K562 (cell line): ENCODE data around the gene BOD1L1. TPM values are rescaled to one million over a fixed set of nuclear protein-coding genes. Genes with fewer than 3 reads are reported as not detected.

Source experiments
- ATAC-seq: fragments of 200-7000 bp; cut with Tn5 transposase; 3 replicates; pipeline ENCODE4 v1.9.1; 2020; ENCODE audit warnings: moderate library complexity
- BruUV-seq: library from RNA; stranded (reverse); fragments of 400-500 nt; replicated peaks from 2 replicates; lab custom pipeline; 2021; lab: Mats Ljungman, UMichigan
- CTCF ChIA-PET: fragments of 300-600 bp; formaldehyde crosslinking; extraction: SDS; loops from one replicate; lab custom pipeline; 2021; ENCODE audit warnings: low intra/inter-chr PET ratio; lab: Yijun Ruan, JAX
- POLR2A ChIA-PET: fragments of 300-600, 350-650 bp; sonication (Branson Sonifier 250); formaldehyde crosslinking; extraction: SDS; loops from one replicate; lab custom pipeline; 2021; ENCODE audit warnings: antibody characterized with exemption, inconsistent platforms; lab: Yijun Ruan, JAX
- DNase-seq, 4 experiments: peaks; one replicate each; pipeline versions ENCODE4 v3.0.0 to v3.0.0-alpha.2; 2011 to 2018; ENCODE audit warnings: low spot score in 3 of 4, mixed read lengths in 3 of 4; ENCODE audit errors: extremely low read depth in 1 of 4
- FAIRE-seq: peaks from 2 replicates; lab custom pipeline; 2011; peaks lifted over from hg19 to GRCh38; lab: Jason Lieb, UNC
- H2AFZ ChIP-seq: 2 replicates; pipeline ENCODE4 v1.6.0; 2011; ENCODE audit warnings: low read depth, low read length, control low read depth, inconsistent platforms
- H3K27ac ChIP-seq: fragments of 200-600 bp; 3 replicates; pipeline ENCODE4 v1.8.0; 2011; ENCODE audit warnings: low read depth, mild to moderate bottlenecking, control low read depth, inconsistent platforms, low read length, moderate library complexity, mixed read lengths; ENCODE audit errors: extremely low read depth
- H3K27me3 ChIP-seq, 2 experiments: fragments of 300-600 bp in 1 of 2; 2 replicates in 1 of 2; 3 replicates in 1 of 2; pipeline versions ENCODE4 v1.6.0 to v1.8.0; 2011; ENCODE audit warnings: inconsistent platforms in 2 of 2, low read length in 2 of 2, mild to moderate bottlenecking in 1 of 2, mixed read lengths in 1 of 2, moderate library complexity in 1 of 2; ENCODE audit not compliant: control insufficient read depth in 2 of 2, insufficient read depth in 2 of 2
- H3K36me3 ChIP-seq: fragments of 300-600 bp; 3 replicates; pipeline ENCODE4 v1.8.0; 2011; ENCODE audit warnings: mild to moderate bottlenecking, low read length, inconsistent platforms; ENCODE audit not compliant: control insufficient read depth, insufficient read depth
- H3K4me1 ChIP-seq, 2 experiments: fragments of 200-600 bp in 1 of 2; replicated peaks in 1 of 2; 2 replicates in 1 of 2; 3 replicates in 1 of 2; pipeline versions ENCODE4 v1.5.1 to v1.8.0; 2011; ENCODE audit warnings: inconsistent platforms in 2 of 2, low read length in 2 of 2, mild to moderate bottlenecking in 1 of 2, mixed read lengths in 1 of 2, moderate library complexity in 1 of 2; ENCODE audit not compliant: control insufficient read depth in 2 of 2, insufficient read depth in 2 of 2
- H3K4me2 ChIP-seq: 2 replicates; pipeline ENCODE4 v1.6.1; 2011; ENCODE audit warnings: low read length, control low read depth, inconsistent platforms, mixed read lengths; ENCODE audit not compliant: insufficient read depth
- H3K4me3 ChIP-seq: fragments of 200-600 bp; sonication (generic), shearing (Covaris generic); 2 replicates; pipeline ENCODE4 v1.5.1; 2016; ENCODE audit warnings: control low read depth, inconsistent platforms
- H3K79me2 ChIP-seq: fragments of 200-600 bp; 3 replicates; pipeline ENCODE4 v1.8.0; 2011; ENCODE audit warnings: low read length, inconsistent platforms; ENCODE audit not compliant: control insufficient read depth, insufficient read depth
- H3K9ac ChIP-seq, 2 experiments: 2 replicates each; pipeline versions ENCODE4 v1.6.0 to v1.6.1; 2011; ENCODE audit warnings: low read depth in 2 of 2, low read length in 2 of 2, control low read depth in 1 of 2, inconsistent platforms in 1 of 2, mild to moderate bottlenecking in 1 of 2, mixed read lengths in 1 of 2; ENCODE audit not compliant: insufficient read depth in 1 of 2
- H3K9me1 ChIP-seq: one replicate; pipeline ENCODE4 v1.6.0; 2011; ENCODE audit warnings: inconsistent platforms, mild to moderate bottlenecking, low read length, moderate library complexity; ENCODE audit not compliant: control insufficient read depth, insufficient read depth
- H3K9me3 ChIP-seq: replicated peaks from 2 replicates; pipeline ENCODE4 v1.5.1; 2011; ENCODE audit warnings: low read depth, low read length, inconsistent platforms; ENCODE audit not compliant: control insufficient read depth, insufficient read depth
- H4K20me1 ChIP-seq: replicated peaks from 2 replicates; pipeline ENCODE4 v1.6.1; 2011; ENCODE audit warnings: low read length, inconsistent platforms, mixed read lengths; ENCODE audit not compliant: control insufficient read depth, insufficient read depth
- ARID3B ChIP-seq: fragments of 250-450 bp; sonication (Bioruptor Pico); IDR thresholded peaks from 2 replicates; pipeline ENCODE4 v1.4.0; 2020; ENCODE audit warnings: borderline replicate concordance
- E2F1 ChIP-seq: sonication (generic); formaldehyde crosslinking; IDR thresholded peaks from 2 replicates; pipeline ENCODE4 v1.8.1; 2023; ENCODE audit warnings: mild to moderate bottlenecking, missing genetic modification reagents, moderate library complexity
- HDAC1 ChIP-seq, 2 experiments: fragments of 450-650 bp; IDR thresholded peaks; 2 replicates each; pipeline ENCODE4 v1.6.1; 2016 to 2017; ENCODE audit warnings: inconsistent platforms in 1 of 2, mild to moderate bottlenecking in 1 of 2, moderate library complexity in 1 of 2
- HDAC3 ChIP-seq: fragments of 450-650 bp; IDR thresholded peaks from 2 replicates; pipeline ENCODE4 v1.6.1; 2018; ENCODE audit warnings: borderline replicate concordance, mild to moderate bottlenecking, moderate library complexity; ENCODE audit not compliant: partially characterized antibody
- KDM1A ChIP-seq, 2 experiments: fragments of 450-650 bp; IDR thresholded peaks; 2 replicates each; pipeline ENCODE4 v1.6.1; 2016; ENCODE audit warnings: mild to moderate bottlenecking in 2 of 2
- PHTF2 ChIP-seq: fragments of 250-450 bp; sonication (Bioruptor Pico); IDR thresholded peaks from 2 replicates; pipeline ENCODE4 v1.5.0; 2021; ENCODE audit warnings: mild to moderate bottlenecking
- SNRNP70 ChIP-seq: fragments of 200-400 bp; formaldehyde crosslinking; optimal IDR thresholded peaks from 2 replicates; pipeline ENCODE3; 2017; ENCODE audit warnings: low read depth, low read length
- STAT5B ChIP-seq: fragments of 250-450 bp; sonication (Bioruptor Pico); IDR thresholded peaks from 2 replicates; pipeline ENCODE4 v1.8.0; 2021; ENCODE audit warnings: mild to moderate bottlenecking, inconsistent platforms
- TCF3 ChIP-seq: sonication (generic); formaldehyde crosslinking; IDR thresholded peaks from 2 replicates; pipeline ENCODE4 v1.4.0; 2020; ENCODE audit warnings: mild to moderate bottlenecking, missing genetic modification reagents
- ZNF133 ChIP-seq: fragments of 250-450 bp; sonication (Bioruptor Pico); IDR thresholded peaks from 2 replicates; pipeline ENCODE4 v1.4.0; 2020; ENCODE audit warnings: mild to moderate bottlenecking
- ZNF232 ChIP-seq: sonication (generic); formaldehyde crosslinking; IDR thresholded peaks from 2 replicates; pipeline ENCODE4 v1.8.0; 2022; ENCODE audit warnings: mild to moderate bottlenecking, missing genetic modification reagents
- ZNF655 ChIP-seq: fragments of 250-450 bp; sonication (Bioruptor Pico); IDR thresholded peaks from 2 replicates; pipeline ENCODE4 v1.5.0; 2021
- ZSCAN32 ChIP-seq: fragments of 450-650 bp; formaldehyde crosslinking; IDR thresholded peaks from 2 replicates; pipeline ENCODE4 v1.4.0; 2020; ENCODE audit warnings: mild to moderate bottlenecking, moderate library complexity
- WGBS: fragments of 100-300 bp; shearing (Covaris generic); methylation state at CpG from one replicate; pipeline ENCODE4 v1.1.6; 2016; ENCODE audit warnings: low coverage, mixed read lengths; ENCODE audit not compliant: insufficient coverage; ENCODE audit errors: missing lambda C conversion rate; 5-methylcytosine and 5-hydroxymethylcytosine counted together
- in situ Hi-C: fragments of 300-500 bp; cut with MboI; formaldehyde crosslinking; loops from 4 replicates; pipeline ENCODE4 v1.15.0; 2018; ENCODE audit warnings: inconsistent platforms, mixed read lengths
- intact Hi-C: fragments of 100-400 bp; cut with micrococcal nuclease; formaldehyde crosslinking; loops from 2 replicates; pipeline ENCODE4 v1.14.2; 2022
- polyA plus RNA-seq, 8 experiments: library from polyadenylated mRNA; depleted of rRNA in 4 of 8; stranded (reverse) in 5 of 8; unstranded in 3 of 8; fragments of >200 nt; fragmentation: Nextera tagmentation in 2 of 8; fragmentation: Illumina TruSeq in 1 of 8; extraction: Ambion mirVana in 2 of 8; extraction: Trizol in 1 of 8; gene quantifications; 2 replicates each; pipeline versions ENCODE4 v1.2.1 to v1.2.3, GENCODE V29; 2011 to 2014; ENCODE audit warnings: inconsistent platforms in 1 of 8, missing spikeins in 1 of 8
- total RNA-seq, 7 experiments: library from RNA; depleted of rRNA in 6 of 7; stranded (reverse); fragments of >200 nt in 6 of 7; fragmentation: Illumina TruSeq in 2 of 7; extraction: Trizol in 2 of 7; gene quantifications; 2 replicates each; pipeline versions ENCODE4 v1.2.1 to v1.2.3, GENCODE V29; 2011 to 2021; ENCODE audit warnings: low replicate concordance in 1 of 7

The BOD1L1 gene
- total and polyA plus RNA-seq, 9 of the 15 experiments (the other 6 are each of a cell fraction or from before 2014, with no cell fraction given) = 4.8 to 23.2 (median 17.7) TPM

- Histone ChIP-seq H4K20me1 (no peaks in the 10 kb centered on the region), H3K36me3 (no peaks in the 10 kb centered on the region), H3K4me2 (no peak overlapping the region), H3K27me3 (peaks cover 37 to 54% of the 10 kb centered on the region in 2 experiments), H3K4me3 (no peak overlapping the region), H3K27ac (no peak overlapping the region), H2AFZ (no peak overlapping the region), H3K9me3 (0 out of 2 replicates have a peak, but pooled peaks cover 1% of the 10 kb centered on the region), H3K4me1 (peaks cover 2 to 27% of the 10 kb centered on the region in 2 experiments; a peak in 3 of 5 replicates), H3K9ac (no peak overlapping the region), H3K79me2 (no peaks in the 10 kb centered on the region), H3K9me1 (no peaks in the 10 kb centered on the region)
- TF ChIP-seq KDM1A (IDR thresholded peaks at IDR 0.05) = no peak
- no peak for TF ChIP-seq ZNF232 (CRISPR knock-in tag)
- no peak for TF ChIP-seq STAT5B (CRISPR knock-in tag)
- TF ChIP-seq HDAC3 = no peak
- TF ChIP-seq ZNF133 = no peak
- TF ChIP-seq ARID3B (CRISPR knock-in tag) = no peak
- no peak for TF ChIP-seq PHTF2 (CRISPR knock-in tag)
- no peak for TF ChIP-seq TCF3
- TF ChIP-seq ZSCAN32 (CRISPR knock-in tag) = no peak
- TF ChIP-seq SNRNP70 = no peak
- no peak for TF ChIP-seq ZNF655 (CRISPR knock-in tag)
- TF ChIP-seq HDAC1 (IDR thresholded peaks at IDR 0.05) = no peak
- no peak for TF ChIP-seq E2F1 (CRISPR knock-in tag)
- ChIA-PET CTCF (no interaction called here), POLR2A (interaction anchor here (0.7 kb wide), 1 partner anchor 695 kb away, joined by 3 read pairs; no protein-coding TSS in a partner anchor)
- FAIRE-seq (no peak), ATAC-seq (no peak), DNase-seq (no peak)
- 39% methylated on average over 23 of the region's 23 CpGs for WGBS
- in situ Hi-C loops (no loop called here), intact Hi-C loops (no loop called here)
- BruUV-seq = no TSS peak
These were observed 86.9 kb downstream of the BOD1L1 start for GRCh38 chr4:13540446-13541175.
